Adipocyte (in vitro differentiated cells): ENCODE data around the gene PRKCE.

Source experiments
- DNase-seq: peaks from one replicate; pipeline ENCODE4 v3.0.0-alpha.2; 2015; ENCODE audit warnings: low read depth
- H3K27me3 ChIP-seq: replicated peaks from 2 replicates; pipeline ENCODE4 v1.7.0; 2013; ENCODE audit warnings: mild to moderate bottlenecking, low read length, moderate library complexity; ENCODE audit not compliant: control insufficient read depth, insufficient read depth
- H3K36me3 ChIP-seq: 2 replicates; pipeline ENCODE4 v1.7.0; 2013; ENCODE audit warnings: low read length, mild to moderate bottlenecking, moderate library complexity; ENCODE audit not compliant: control insufficient read depth, insufficient read depth, severe bottlenecking
- H3K4me1 ChIP-seq: 2 replicates; pipeline ENCODE4 v1.7.0; 2013; ENCODE audit warnings: mild to moderate bottlenecking, low read length, moderate library complexity; ENCODE audit not compliant: control insufficient read depth, insufficient read depth
- H3K4me3 ChIP-seq: 2 replicates; pipeline ENCODE4 v1.7.0; 2013; ENCODE audit warnings: mild to moderate bottlenecking, low read length, moderate library complexity
- H3K9ac ChIP-seq: 2 replicates; pipeline ENCODE4 v1.7.0; 2013; ENCODE audit warnings: mild to moderate bottlenecking, low read length, moderate library complexity
- H3K9me3 ChIP-seq: 2 replicates; pipeline ENCODE4 v1.7.0; 2013; ENCODE audit warnings: mild to moderate bottlenecking, low read length, moderate library complexity; ENCODE audit not compliant: control insufficient read depth

PRKCE gene

GRCh38 chr2:45938649-45939511, 287.4 kb downstream of the PRKCE start:
- Histone ChIP-seq H3K4me1 (peaks cover 46% of the 10 kb centered on the region), H3K9ac (peak overlapping the region; percentile 25), H3K9me3 (no peaks in the 10 kb centered on the region), H3K36me3 (no peaks in the 10 kb centered on the region), H3K27me3 (no peaks in the 10 kb centered on the region), H3K4me3 (peak overlapping the region; percentile 61)
- peak; percentile 97 for DNase-seq

DNA sequence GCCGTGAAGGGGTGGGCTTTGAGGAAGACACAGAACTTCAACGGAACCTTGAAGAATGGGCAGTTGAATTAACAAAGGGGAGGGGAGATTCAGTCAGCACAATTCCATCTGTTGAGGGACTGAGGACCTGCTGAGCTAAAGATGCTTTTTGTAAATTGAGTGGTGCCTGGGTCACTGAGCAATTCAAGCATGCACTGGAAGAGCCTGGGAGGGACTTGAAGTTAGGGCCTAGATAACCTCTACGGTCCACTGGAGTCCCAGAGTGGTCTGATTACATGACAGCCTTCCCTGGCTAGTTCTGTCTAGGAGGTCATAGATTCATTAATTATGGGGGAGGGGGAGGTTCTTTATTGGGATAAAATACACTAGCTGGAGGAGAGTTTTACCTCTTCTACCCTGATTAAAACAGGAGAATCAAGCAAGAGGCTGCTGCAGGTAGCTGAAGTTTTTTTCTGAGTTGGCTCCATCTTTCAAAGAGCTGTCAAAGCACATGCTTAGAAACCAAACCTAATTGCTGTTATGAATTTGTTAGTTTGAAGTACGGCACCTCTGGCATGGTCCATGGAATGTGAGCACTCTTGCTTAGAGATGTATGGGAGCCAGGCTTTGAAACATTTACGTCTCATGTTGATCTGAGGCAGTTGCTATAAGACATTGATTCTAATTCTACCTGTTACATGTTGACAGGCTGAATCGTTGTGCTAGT, 290.2 kb downstream of the PRKCE start:
- H3K9me3 ChIP-seq, result no peaks in the 10 kb centered on the region
- H3K36me3 ChIP-seq, result no peaks in the 10 kb centered on the region
- no peak overlapping the region for H3K9ac ChIP-seq
- no peak overlapping the region for H3K4me3 ChIP-seq
- no peaks in the 10 kb centered on the region for H3K27me3 ChIP-seq
- DNase-seq, result no peak
- H3K4me1 ChIP-seq, result peaks cover 48% of the 10 kb centered on the region

GRCh38 chr2:45942237-45942738, 290.8 kb downstream of the PRKCE start:
- peaks cover 45% of the 10 kb centered on the region for H3K4me1 ChIP-seq
- no peak overlapping the region for H3K4me3 ChIP-seq
- H3K36me3 ChIP-seq, result no peaks in the 10 kb centered on the region
- peak; percentile 30 for DNase-seq
- H3K9me3 ChIP-seq, result no peaks in the 10 kb centered on the region
- no peaks in the 10 kb centered on the region for H3K27me3 ChIP-seq
- no peak overlapping the region for H3K9ac ChIP-seq

DNA sequence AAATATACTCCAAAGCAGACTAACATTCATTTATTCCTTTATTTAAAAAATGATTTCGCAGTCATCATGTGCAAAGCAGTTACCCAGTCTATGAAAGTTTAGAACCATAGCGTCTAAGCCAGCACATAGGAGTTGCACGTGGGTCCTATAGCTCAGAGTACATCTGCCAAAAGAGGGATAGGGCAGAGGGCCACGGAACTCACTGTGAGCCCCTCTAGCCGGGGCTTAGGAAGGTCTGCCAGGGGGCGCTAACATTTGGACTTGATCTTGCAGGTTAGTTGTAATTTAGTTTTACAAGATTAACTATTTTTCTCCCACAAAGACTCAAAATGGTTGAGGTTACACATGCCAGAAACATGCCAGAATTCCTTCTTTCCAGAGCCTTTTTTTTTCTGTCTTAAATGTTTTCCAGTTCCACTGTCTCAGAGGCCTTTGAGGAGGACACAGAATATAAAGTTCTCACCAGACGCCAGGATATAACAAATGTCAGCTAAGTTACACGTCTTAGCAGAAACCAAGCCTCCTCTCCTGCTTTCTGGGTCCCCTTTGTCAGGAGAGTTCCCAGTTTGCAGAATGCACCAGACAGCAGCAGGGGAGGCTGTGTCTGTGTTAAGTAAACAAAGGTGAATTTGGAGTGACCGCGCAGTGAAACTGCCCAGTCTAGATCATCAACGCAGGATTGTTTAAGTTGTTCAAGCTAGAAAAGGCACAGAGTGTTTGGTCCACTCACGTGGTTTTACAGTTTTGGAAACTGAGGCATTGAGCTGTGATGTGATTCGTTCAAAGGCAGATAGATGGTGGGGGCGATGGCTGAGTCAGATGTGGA, 292.0 kb downstream of the PRKCE start:
- Histone ChIP-seq H3K9me3 (no peaks in the 10 kb centered on the region), H3K4me1 (peaks cover 36% of the 10 kb centered on the region), H3K27me3 (no peaks in the 10 kb centered on the region), H3K36me3 (no peaks in the 10 kb centered on the region), H3K4me3 (no peak overlapping the region), H3K9ac (no peak overlapping the region)
- DNase-seq, result no peak

GRCh38 chr2:45944074-45944473, 292.6 kb downstream of the PRKCE start:
- H3K9me3 ChIP-seq, result no peaks in the 10 kb centered on the region
- DNase-seq, result peak; percentile 67
- H3K9ac ChIP-seq, result no peak overlapping the region
- peaks cover 32% of the 10 kb centered on the region for H3K4me1 ChIP-seq
- no peaks in the 10 kb centered on the region for H3K27me3 ChIP-seq
- H3K36me3 ChIP-seq, result no peaks in the 10 kb centered on the region
- no peak overlapping the region for H3K4me3 ChIP-seq

DNA sequence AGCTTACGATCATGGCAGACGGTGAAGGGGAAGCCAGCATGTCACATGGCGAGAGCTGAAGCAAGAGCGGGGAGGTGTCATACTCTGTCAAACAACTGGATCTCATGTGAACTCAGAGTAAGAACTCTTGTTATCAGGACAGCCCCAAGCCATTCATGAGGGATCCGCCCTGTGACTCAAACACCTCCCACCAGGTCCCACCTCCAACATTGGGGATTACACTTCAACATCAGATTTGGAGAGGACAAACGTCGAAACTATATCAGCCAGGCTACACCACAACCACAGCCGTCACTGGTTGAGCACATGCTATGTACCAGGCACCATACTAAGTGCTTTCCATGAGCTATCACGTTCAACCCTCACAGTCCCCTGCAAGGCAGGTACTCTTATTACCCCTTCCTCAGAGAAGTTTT, 293.8 kb downstream of the PRKCE start:
- DNase-seq, result no peak
- H3K4me3 ChIP-seq, result no peak overlapping the region

DNA sequence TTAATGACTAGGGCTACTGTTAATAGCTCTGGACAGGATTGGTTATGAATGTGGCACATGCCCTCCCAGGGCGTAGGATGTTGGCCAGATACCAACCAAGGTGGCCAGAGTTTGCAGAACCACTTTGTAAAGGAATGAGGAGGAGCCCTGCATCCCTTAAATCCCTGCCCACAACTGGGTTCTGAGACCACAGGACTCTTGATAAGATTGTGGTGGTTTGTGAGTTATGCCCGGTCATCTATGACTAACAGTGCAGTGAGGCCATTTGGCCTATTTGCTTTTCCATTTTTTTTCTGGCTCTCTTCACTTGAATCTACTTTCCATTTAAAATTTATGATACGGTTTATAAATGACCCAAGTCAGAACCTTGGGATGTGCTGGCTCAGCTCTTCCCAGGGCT, 294.5 kb downstream of the PRKCE start:
- Histone ChIP-seq H3K4me3 (no peak overlapping the region), H3K9ac (no peak overlapping the region), H3K9me3 (no peaks in the 10 kb centered on the region), H3K27me3 (no peaks in the 10 kb centered on the region), H3K4me1 (peaks cover 29% of the 10 kb centered on the region), H3K36me3 (no peaks in the 10 kb centered on the region)
- DNase-seq, result peak; percentile 40

More for the DNA sequence above, 293.8 kb downstream of the PRKCE start:
- Histone ChIP-seq H3K9me3 (no peaks in the 10 kb centered on the region), H3K4me1 (peaks cover 29% of the 10 kb centered on the region), H3K27me3 (no peaks in the 10 kb centered on the region), H3K36me3 (no peaks in the 10 kb centered on the region), H3K9ac (no peak overlapping the region)

GRCh38 chr2:45950606-45951005, 299.1 kb downstream of the PRKCE start:
- H3K36me3 ChIP-seq, result no peaks in the 10 kb centered on the region

GRCh38 chr2:45951025-45951727, 299.7 kb downstream of the PRKCE start:
- Histone ChIP-seq H3K27me3 (no peaks in the 10 kb centered on the region), H3K4me3 (no peak overlapping the region), H3K36me3 (no peaks in the 10 kb centered on the region), H3K4me1 (peaks cover 5% of the 10 kb centered on the region), H3K9me3 (no peaks in the 10 kb centered on the region), H3K9ac (no peak overlapping the region)
- no peak for DNase-seq

More at GRCh38 chr2:45950606-45951005, 299.1 kb downstream of the PRKCE start:
- no peak for DNase-seq
- H3K9me3 ChIP-seq, result no peaks in the 10 kb centered on the region
- H3K4me1 ChIP-seq, result peaks cover 6% of the 10 kb centered on the region
- H3K9ac ChIP-seq, result no peak overlapping the region
- H3K27me3 ChIP-seq, result no peaks in the 10 kb centered on the region
- no peak overlapping the region for H3K4me3 ChIP-seq

DNA sequence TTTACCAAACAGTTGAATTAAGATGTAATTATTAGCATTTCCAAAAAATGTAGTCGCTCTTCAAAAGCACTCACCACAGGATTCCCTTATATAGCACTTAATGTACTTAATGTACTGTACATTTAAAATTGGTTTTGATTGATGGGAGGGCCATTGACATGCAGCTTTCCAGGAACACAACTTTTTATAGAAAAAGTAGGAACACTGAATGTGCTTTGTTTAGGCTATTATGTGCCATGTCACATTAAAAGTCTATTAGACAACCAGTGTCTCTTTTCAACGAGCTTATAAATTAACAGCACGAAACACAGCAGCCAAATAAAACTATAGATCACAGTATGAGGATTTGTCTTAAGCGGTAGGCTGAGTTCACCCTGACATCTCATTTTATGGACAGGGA, 301.1 kb downstream of the PRKCE start:
- H3K9me3 ChIP-seq, result no peaks in the 10 kb centered on the region

More for the DNA sequence above, 301.1 kb downstream of the PRKCE start:
- H3K27me3 ChIP-seq, result no peaks in the 10 kb centered on the region
- H3K4me3 ChIP-seq, result no peak overlapping the region
- no peak overlapping the region for H3K9ac ChIP-seq
- no peaks in the 10 kb centered on the region for H3K36me3 ChIP-seq
- DNase-seq, result no peak
- no peaks in the 10 kb centered on the region for H3K4me1 ChIP-seq
